Measurements from ENCODE around the gene GLT6D1. TPM values are rescaled to one million over a fixed set of nuclear protein-coding genes. Genes with fewer than 3 reads are reported as not detected.

The GLT6D1 gene
- total and polyA plus RNA-seq, 5 donors, result not detected

- no peaks in the 10 kb centered on the region for H3K9me3 ChIP-seq (ENCODE audit: control insufficient read depth, low read length)
- intact Hi-C loops (cut with DNase I), result no loop called here
- ATAC-seq (peak in 1 of 2 donors; percentile 9), DNase-seq (no peak)
- H3K4me1 ChIP-seq (ENCODE audit: control insufficient read depth, insufficient read depth, low read length), result no peaks in the 10 kb centered on the region
- 78% methylated on average over 8 of the region's 8 CpGs for WGBS
- H3K4me3 ChIP-seq (ENCODE audit: low read length), result no peak overlapping the region
- H3K27ac ChIP-seq (ENCODE audit: low read length), result no peak overlapping the region
- no peaks in the 10 kb centered on the region for H3K27me3 ChIP-seq (ENCODE audit: control insufficient read depth, insufficient read depth)
These were observed 20.3 kb downstream of the GLT6D1 start for GRCh38 chr9:135618866-135619598.

GRCh38 chr9:135617991-135618411 is 21.3 kb downstream of the GLT6D1 start:
- 75% methylated on average over 13 of the region's 13 CpGs for WGBS
- Histone ChIP-seq H3K4me3 (ENCODE audit: low read length) (no peak overlapping the region), H3K4me1 (ENCODE audit: control insufficient read depth, insufficient read depth, low read length) (no peaks in the 10 kb centered on the region), H3K9me3 (ENCODE audit: control insufficient read depth, low read length) (no peaks in the 10 kb centered on the region), H3K27ac (ENCODE audit: low read length) (no peak overlapping the region), H3K27me3 (ENCODE audit: control insufficient read depth, insufficient read depth) (no peaks in the 10 kb centered on the region)
- ATAC-seq (no peak), DNase-seq (no peak)
- intact Hi-C loops (cut with DNase I), result no loop called here

GRCh38 chr9:135617538-135617900 is 21.8 kb downstream of the GLT6D1 start:
- DNase-seq, result no peak
- no peak for ATAC-seq
- no peak overlapping the region for H3K27ac ChIP-seq (ENCODE audit: low read length)
- no peak overlapping the region for H3K4me3 ChIP-seq (ENCODE audit: low read length)
- H3K9me3 ChIP-seq (ENCODE audit: control insufficient read depth, low read length), result no peaks in the 10 kb centered on the region
- 81% methylated on average over 13 of the region's 13 CpGs for WGBS
- H3K4me1 ChIP-seq (ENCODE audit: control insufficient read depth, insufficient read depth, low read length), result no peaks in the 10 kb centered on the region
- H3K27me3 ChIP-seq (ENCODE audit: control insufficient read depth, insufficient read depth), result no peaks in the 10 kb centered on the region
- intact Hi-C loops (cut with DNase I), result no loop called here

- no peaks in the 10 kb centered on the region for H3K27me3 ChIP-seq (ENCODE audit: control insufficient read depth, insufficient read depth)
- no peak for ATAC-seq
These were observed 22.5 kb downstream of the GLT6D1 start for GRCh38 chr9:135616619-135617537.

GRCh38 chr9:135615666-135616618 is 23.4 kb downstream of the GLT6D1 start:
- Histone ChIP-seq H3K4me3 (ENCODE audit: low read length) (no peak overlapping the region), H3K4me1 (ENCODE audit: control insufficient read depth, insufficient read depth, low read length) (no peaks in the 10 kb centered on the region), H3K27me3 (ENCODE audit: control insufficient read depth, insufficient read depth) (no peaks in the 10 kb centered on the region), H3K27ac (ENCODE audit: low read length) (no peak overlapping the region), H3K9me3 (ENCODE audit: control insufficient read depth, low read length) (no peaks in the 10 kb centered on the region)
- intact Hi-C loops (cut with DNase I), result no loop called here
- peak in 1 of 3 donors; percentile 49 for DNase-seq
- ATAC-seq, result no peak
- 60% methylated on average over 31 of the region's 31 CpGs for WGBS

More at GRCh38 chr9:135616619-135617537, 22.5 kb downstream of the GLT6D1 start:
- H3K4me3 ChIP-seq (ENCODE audit: low read length), result no peak overlapping the region
- 71% methylated on average over 34 of the region's 34 CpGs for WGBS
- intact Hi-C loops (cut with DNase I), result no loop called here
- DNase-seq, result no peak
- H3K4me1 ChIP-seq (ENCODE audit: control insufficient read depth, insufficient read depth, low read length), result no peaks in the 10 kb centered on the region
- no peak overlapping the region for H3K27ac ChIP-seq (ENCODE audit: low read length)
- H3K9me3 ChIP-seq (ENCODE audit: control insufficient read depth, low read length), result no peaks in the 10 kb centered on the region

GRCh38 chr9:135614821-135615665 is 24.3 kb downstream of the GLT6D1 start:
- Histone ChIP-seq H3K27me3 (ENCODE audit: control insufficient read depth, insufficient read depth) (no peaks in the 10 kb centered on the region), H3K9me3 (ENCODE audit: control insufficient read depth, low read length) (no peaks in the 10 kb centered on the region), H3K4me1 (ENCODE audit: control insufficient read depth, insufficient read depth, low read length) (no peaks in the 10 kb centered on the region), H3K4me3 (ENCODE audit: low read length) (no peak overlapping the region), H3K27ac (ENCODE audit: low read length) (no peak overlapping the region)
- intact Hi-C loops (cut with DNase I), result no loop called here
- ATAC-seq (no peak), DNase-seq (no peak)
- 75% methylated on average over 29 of the region's 29 CpGs for WGBS

GRCh38 chr9:135613946-135614805 is 25.2 kb downstream of the GLT6D1 start:
- H3K27ac ChIP-seq (ENCODE audit: low read length), result no peak overlapping the region
- WGBS, result 80% methylated on average over 34 of the region's 34 CpGs
- intact Hi-C loops (cut with DNase I), result no loop called here
- H3K9me3 ChIP-seq (ENCODE audit: control insufficient read depth, low read length), result no peaks in the 10 kb centered on the region
- H3K4me3 ChIP-seq (ENCODE audit: low read length), result no peak overlapping the region
- no peak for ATAC-seq
- no peaks in the 10 kb centered on the region for H3K27me3 ChIP-seq (ENCODE audit: control insufficient read depth, insufficient read depth)
- no peaks in the 10 kb centered on the region for H3K4me1 ChIP-seq (ENCODE audit: control insufficient read depth, insufficient read depth, low read length)
- DNase-seq, result no peak

GRCh38 chr9:135612981-135613910 is 26.1 kb downstream of the GLT6D1 start:
- WGBS, result 71% methylated on average over 24 of the region's 24 CpGs
- intact Hi-C loops (cut with DNase I), result no loop called here
- no peaks in the 10 kb centered on the region for H3K9me3 ChIP-seq (ENCODE audit: control insufficient read depth, low read length)
- no peak for DNase-seq
- no peak overlapping the region for H3K27ac ChIP-seq (ENCODE audit: low read length)
- no peaks in the 10 kb centered on the region for H3K27me3 ChIP-seq (ENCODE audit: control insufficient read depth, insufficient read depth)
- no peak for ATAC-seq
- no peak overlapping the region for H3K4me3 ChIP-seq (ENCODE audit: low read length)
- no peaks in the 10 kb centered on the region for H3K4me1 ChIP-seq (ENCODE audit: control insufficient read depth, insufficient read depth, low read length)

GRCh38 chr9:135612437-135612836 is 26.9 kb downstream of the GLT6D1 start:
- intact Hi-C loops (cut with DNase I), result no loop called here
- H3K27me3 ChIP-seq (ENCODE audit: control insufficient read depth, insufficient read depth), result no peaks in the 10 kb centered on the region
- H3K27ac ChIP-seq (ENCODE audit: low read length), result no peak overlapping the region
- ATAC-seq (no peak), DNase-seq (no peak)
- no peak overlapping the region for H3K4me3 ChIP-seq (ENCODE audit: low read length)
- H3K9me3 ChIP-seq (ENCODE audit: control insufficient read depth, low read length), result no peaks in the 10 kb centered on the region
- H3K4me1 ChIP-seq (ENCODE audit: control insufficient read depth, insufficient read depth, low read length), result no peaks in the 10 kb centered on the region
- WGBS, result 77% methylated on average over 8 of the region's 8 CpGs
